Effector memory CD8-positive, alpha-beta T cell (primary cell): ENCODE measurements around the gene RARRES1.
A peak's percentile ranks its signal among the peaks of the same experiment; 100 is the strongest.

Experiments used
- ATAC-seq: fragments of 150-1000 bp; cut with Tn5 transposase; replicated peaks from 2 replicates; pipeline ENCODE4 v1.10.0; 2021; ENCODE audit warnings: mild to moderate bottlenecking, moderate library complexity
- DNase-seq, 3 experiments: peaks; one replicate each; pipeline ENCODE4 v3.0.0; 2021
- H3K27ac Mint-ChIP-seq, 2 donors: one replicate each; pipeline ENCODE4 v1.8.0; 2022; ENCODE audit warnings: mild to moderate bottlenecking in 2 of 2, mixed read lengths in 2 of 2, moderate library complexity in 2 of 2
- H3K27me3 Mint-ChIP-seq, 2 donors: one replicate each; pipeline ENCODE4 v1.8.0; 2022; ENCODE audit warnings: mixed read lengths in 2 of 2
- H3K36me3 Mint-ChIP-seq: one replicate; pipeline ENCODE4 v1.8.0; 2022; ENCODE audit warnings: mild to moderate bottlenecking, moderate library complexity, mixed read lengths; ENCODE audit not compliant: insufficient read depth
- H3K4me1 Mint-ChIP-seq, 2 donors: one replicate each; pipeline ENCODE4 v1.8.0; 2022; ENCODE audit warnings: low read depth in 2 of 2, mixed read lengths in 2 of 2
- H3K4me3 Mint-ChIP-seq, 2 donors: one replicate each; pipeline ENCODE4 v1.8.0; 2022; ENCODE audit warnings: mild to moderate bottlenecking in 2 of 2, mixed read lengths in 2 of 2, moderate library complexity in 2 of 2
- H3K9me3 Mint-ChIP-seq, 2 donors: one replicate each; pipeline ENCODE4 v1.8.0; 2022; ENCODE audit warnings: mixed read lengths in 2 of 2

Gene RARRES1

GRCh38 chr3:158679547-158680000 lies 52.7 kb downstream of the RARRES1 start:
- ATAC-seq (no peak), DNase-seq (no peak)
- Mint-ChIP-seq H3K4me3 (no peak overlapping the region), H3K4me1 (no peaks in the 10 kb centered on the region), H3K27me3 (no peaks in the 10 kb centered on the region), H3K9me3 (no peaks in the 10 kb centered on the region), H3K27ac (no peak overlapping the region), H3K36me3 (peaks cover 16% of the 10 kb centered on the region)

- H3K9me3 Mint-ChIP-seq = no peaks in the 10 kb centered on the region
- no peak for DNase-seq
- no peaks in the 10 kb centered on the region for H3K27me3 Mint-ChIP-seq
- H3K27ac Mint-ChIP-seq = no peak overlapping the region
- no peak overlapping the region for H3K4me3 Mint-ChIP-seq
- H3K4me1 Mint-ChIP-seq = no peaks in the 10 kb centered on the region
- no peak for ATAC-seq
- H3K36me3 Mint-ChIP-seq = peaks cover 17% of the 10 kb centered on the region
Measured at GRCh38 chr3:158678687-158679086, 53.6 kb downstream of the RARRES1 start.

- Mint-ChIP-seq H3K27ac (peak within 1 kb of the TSS; percentile 80 to 89), H3K9me3 (no peaks in the 10 kb centered on the region), H3K27me3 (no peaks in the 10 kb centered on the region), H3K4me3 (peak within 1 kb of the TSS; percentile 86 to 90), H3K36me3 (peaks cover 24% of the 10 kb centered on the region), H3K4me1 (peaks cover 10 to 28% of the 10 kb centered on the region in 2 donors)
- DNase-seq (peak; percentile 52 to 68 (median 57)), ATAC-seq (peak; percentile 97)
Measured at GRCh38 chr3:158672215-158673176, 59.8 kb downstream of the RARRES1 start, which contains the start of gene LXN. LXN (minus strand) TSS chr3:158672648; CDS start chr3:158672478, 170 bp downstream.

GRCh38 chr3:158671821-158672214 lies 60.4 kb downstream of the RARRES1 start:
- Mint-ChIP-seq H3K9me3 (no peaks in the 10 kb centered on the region), H3K27ac (peak overlapping the region; percentile 80 to 89), H3K4me3 (peak overlapping the region; percentile 86 to 90), H3K27me3 (no peaks in the 10 kb centered on the region), H3K4me1 (peaks cover 10 to 28% of the 10 kb centered on the region in 2 donors), H3K36me3 (peaks cover 30% of the 10 kb centered on the region)
- DNase-seq (no peak), ATAC-seq (no peak)

- ATAC-seq = no peak
- Mint-ChIP-seq H3K9me3 (no peaks in the 10 kb centered on the region), H3K36me3 (peaks cover 48% of the 10 kb centered on the region), H3K27ac (peak overlapping the region in 1 of 2 donors; percentile 41), H3K4me1 (peaks cover 10 to 31% of the 10 kb centered on the region in 2 donors), H3K4me3 (no peak overlapping the region), H3K27me3 (no peaks in the 10 kb centered on the region)
- DNase-seq = no peak
Measured at GRCh38 chr3:158668506-158668905, 63.8 kb downstream of the RARRES1 start.

- DNase-seq = no peak
- no peak for ATAC-seq
- H3K4me1 Mint-ChIP-seq = peaks cover 0 to 17% of the 10 kb centered on the region in 2 donors
- H3K9me3 Mint-ChIP-seq = no peaks in the 10 kb centered on the region
- no peak overlapping the region for H3K27ac Mint-ChIP-seq
- H3K27me3 Mint-ChIP-seq = no peaks in the 10 kb centered on the region
- H3K36me3 Mint-ChIP-seq = peaks cover 45% of the 10 kb centered on the region
- no peak overlapping the region for H3K4me3 Mint-ChIP-seq
Measured at GRCh38 chr3:158666416-158666815, 65.8 kb downstream of the RARRES1 start.

GRCh38 chr3:158663832-158664231 lies 68.4 kb downstream of the RARRES1 start:
- Mint-ChIP-seq H3K27ac (peak overlapping the region in 1 of 2 donors; percentile 64), H3K4me1 (peaks cover 0 to 5% of the 10 kb centered on the region in 2 donors), H3K9me3 (no peaks in the 10 kb centered on the region), H3K27me3 (no peaks in the 10 kb centered on the region), H3K4me3 (no peak overlapping the region), H3K36me3 (peaks cover 62% of the 10 kb centered on the region)
- ATAC-seq (no peak), DNase-seq (no peak)

- H3K9me3 Mint-ChIP-seq = no peaks in the 10 kb centered on the region
- H3K4me3 Mint-ChIP-seq = no peak overlapping the region
- ATAC-seq = no peak
- H3K27me3 Mint-ChIP-seq = no peaks in the 10 kb centered on the region
- DNase-seq = no peak
- peaks cover 63% of the 10 kb centered on the region for H3K36me3 Mint-ChIP-seq
- H3K4me1 Mint-ChIP-seq = peaks cover 0 to 3% of the 10 kb centered on the region in 2 donors
- H3K27ac Mint-ChIP-seq = no peak overlapping the region
Measured at GRCh38 chr3:158663246-158663645, 69.0 kb downstream of the RARRES1 start.

GRCh38 chr3:158660711-158661110 lies 71.5 kb downstream of the RARRES1 start:
- ATAC-seq = no peak
- peaks cover 57% of the 10 kb centered on the region for H3K36me3 Mint-ChIP-seq
- no peaks in the 10 kb centered on the region for H3K27me3 Mint-ChIP-seq
- no peak overlapping the region for H3K4me3 Mint-ChIP-seq
- no peak for DNase-seq
- H3K27ac Mint-ChIP-seq = no peak overlapping the region
- H3K4me1 Mint-ChIP-seq = peaks cover 0 to 3% of the 10 kb centered on the region in 2 donors
- H3K9me3 Mint-ChIP-seq = no peaks in the 10 kb centered on the region

- Mint-ChIP-seq H3K9me3 (no peaks in the 10 kb centered on the region), H3K36me3 (peaks cover 56% of the 10 kb centered on the region), H3K4me1 (peaks cover 0 to 3% of the 10 kb centered on the region in 2 donors), H3K27me3 (no peaks in the 10 kb centered on the region), H3K27ac (no peak overlapping the region), H3K4me3 (no peak overlapping the region)
- peak; percentile 27 to 46 (median 38) for DNase-seq
- ATAC-seq = peak; percentile 78
Measured at GRCh38 chr3:158659454-158660237, 72.6 kb downstream of the RARRES1 start.

GRCh38 chr3:158658889-158659288 lies 73.4 kb downstream of the RARRES1 start:
- H3K4me3 Mint-ChIP-seq = no peak overlapping the region
- no peak overlapping the region for H3K27ac Mint-ChIP-seq
- H3K36me3 Mint-ChIP-seq = peaks cover 60% of the 10 kb centered on the region
- ATAC-seq (no peak), DNase-seq (no peak)
- no peaks in the 10 kb centered on the region for H3K27me3 Mint-ChIP-seq
- no peaks in the 10 kb centered on the region for H3K4me1 Mint-ChIP-seq
- H3K9me3 Mint-ChIP-seq = no peaks in the 10 kb centered on the region

- no peak for DNase-seq
- no peak for ATAC-seq
- Mint-ChIP-seq H3K9me3 (no peaks in the 10 kb centered on the region), H3K27ac (no peak overlapping the region), H3K36me3 (peaks cover 73% of the 10 kb centered on the region), H3K4me3 (no peak overlapping the region), H3K4me1 (peaks cover 0 to 4% of the 10 kb centered on the region in 2 donors), H3K27me3 (no peaks in the 10 kb centered on the region)
Measured at GRCh38 chr3:158652463-158652862, 79.8 kb downstream of the RARRES1 start.

- Mint-ChIP-seq H3K36me3 (peaks cover 73% of the 10 kb centered on the region), H3K27me3 (no peaks in the 10 kb centered on the region), H3K27ac (no peak overlapping the region), H3K4me1 (peaks cover 5 to 10% of the 10 kb centered on the region in 2 donors), H3K4me3 (no peak overlapping the region), H3K9me3 (no peaks in the 10 kb centered on the region)
- no peak for DNase-seq
- ATAC-seq = no peak
Measured at GRCh38 chr3:158651192-158651591, 81.1 kb downstream of the RARRES1 start.
